Psoas muscle (tissue), 8 donors: Measurements from ENCODE around the gene GASK1A. TPM values are rescaled to one million over a fixed set of nuclear protein-coding genes. Genes with fewer than 3 reads are reported as not detected.
A peak's percentile ranks its signal among the peaks of the same experiment; 100 is the strongest.

Source experiments
- ATAC-seq, 4 donors: fragments of 200-7000 bp; cut with Tn5 transposase; one replicate each; pipeline ENCODE4 v1.9.1; 2020; ENCODE audit warnings: moderate library complexity in 3 of 4, mild to moderate bottlenecking in 2 of 4
- DNase-seq, 2 donors: peaks; one replicate each; pipeline ENCODE4 v3.0.0-alpha.2; 2020
- H3K27ac ChIP-seq: fragments of 200-600 bp; one replicate; pipeline ENCODE4 v1.8.0; 2022
- H3K27me3 ChIP-seq, 3 donors: fragments of 200-600 bp in 1 of 3; one replicate each; pipeline versions ENCODE4 v1.6.1 to v1.8.0; 2013 to 2022; ENCODE audit warnings: low read length in 2 of 3, mild to moderate bottlenecking in 2 of 3, moderate library complexity in 1 of 3; ENCODE audit not compliant: insufficient read depth in 3 of 3
- H3K36me3 ChIP-seq, 2 donors: fragments of 200-600 bp in 1 of 2; one replicate each; pipeline versions ENCODE4 v1.6.1 to v1.8.0; 2013 to 2022; ENCODE audit warnings: low read depth in 1 of 2, mild to moderate bottlenecking in 1 of 2, moderate library complexity in 1 of 2; ENCODE audit not compliant: insufficient read depth in 1 of 2
- H3K4me1 ChIP-seq: fragments of 200-600 bp; one replicate; pipeline ENCODE4 v1.8.0; 2022
- H3K4me3 ChIP-seq: fragments of 200-600 bp; one replicate; pipeline ENCODE4 v1.8.0; 2022; ENCODE audit warnings: mild to moderate bottlenecking
- H3K9me3 ChIP-seq: fragments of 200-600 bp; one replicate; pipeline ENCODE4 v1.8.0; 2022
- WGBS, 3 donors: extraction: QIAGEN DNeasy Blood & Tissue Kit; methylation state at CpG; one replicate each; pipeline versions ENCODE4 v1.1.6 to v1.1.7; 2013; 5-methylcytosine and 5-hydroxymethylcytosine counted together
- intact Hi-C, 2 donors: fragments of 100-400 bp; cut with DNase I; formaldehyde crosslinking; loops; one replicate each; pipeline versions ENCODE4 v1.11.0 to v1.14.2; 2022
- polyA plus RNA-seq, 3 donors: library from polyadenylated mRNA; stranded (reverse); fragments of 200-250 nt; gene quantifications; one replicate each; pipeline ENCODE4 v1.2.3, GENCODE V29; 2013
- total RNA-seq, 4 donors: library from RNA; stranded (reverse); fragmentation: NEBNext Ultra II Directional in 2 of 4; extraction: Animal tissue kit (Norgen Biotek cat#: 25700) in 2 of 4; gene quantifications; one replicate each; pipeline versions ENCODE4 v1.2.1 to v1.2.4, GENCODE V29; 2021 to 2023
- TF ChIP-seq, protein P1 (sequence below): fragments of 200-600 bp; IDR thresholded peaks from one replicate; pipeline ENCODE4 v1.8.0; 2022; ENCODE audit warnings: antibody characterized with exemption
- donor health status: healthy with polysubstance abuse.
- donor health status: DM: no; HTN: no; CAD: no; lungs with moderate emphysema.
- donor health status: Bipolar disorder and iron deficiency.
- donor health status: healthy.
- donor health status: DM: yes; HTN: yes; CAD: no.
- donor health status: DM: no; HTN: no; CAD: no.
- donor health status: DM: no; HTN: no; CAD: no.
- donor health status: DM: yes; HTN: yes; CAD: no.

Gene GASK1A
- total and polyA plus RNA-seq, 7 donors, result 0.40 to 3.7 (median 1.5) TPM

GRCh38 chr3:42991341-42992315 is 12.5 kb downstream of the GASK1A start:
- TF ChIP-seq, protein P1, sequence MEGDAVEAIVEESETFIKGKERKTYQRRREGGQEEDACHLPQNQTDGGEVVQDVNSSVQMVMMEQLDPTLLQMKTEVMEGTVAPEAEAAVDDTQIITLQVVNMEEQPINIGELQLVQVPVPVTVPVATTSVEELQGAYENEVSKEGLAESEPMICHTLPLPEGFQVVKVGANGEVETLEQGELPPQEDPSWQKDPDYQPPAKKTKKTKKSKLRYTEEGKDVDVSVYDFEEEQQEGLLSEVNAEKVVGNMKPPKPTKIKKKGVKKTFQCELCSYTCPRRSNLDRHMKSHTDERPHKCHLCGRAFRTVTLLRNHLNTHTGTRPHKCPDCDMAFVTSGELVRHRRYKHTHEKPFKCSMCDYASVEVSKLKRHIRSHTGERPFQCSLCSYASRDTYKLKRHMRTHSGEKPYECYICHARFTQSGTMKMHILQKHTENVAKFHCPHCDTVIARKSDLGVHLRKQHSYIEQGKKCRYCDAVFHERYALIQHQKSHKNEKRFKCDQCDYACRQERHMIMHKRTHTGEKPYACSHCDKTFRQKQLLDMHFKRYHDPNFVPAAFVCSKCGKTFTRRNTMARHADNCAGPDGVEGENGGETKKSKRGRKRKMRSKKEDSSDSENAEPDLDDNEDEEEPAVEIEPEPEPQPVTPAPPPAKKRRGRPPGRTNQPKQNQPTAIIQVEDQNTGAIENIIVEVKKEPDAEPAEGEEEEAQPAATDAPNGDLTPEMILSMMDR, result no peak
- Histone ChIP-seq H3K4me3 (no peak overlapping the region), H3K36me3 (no peaks in the 10 kb centered on the region), H3K4me1 (peaks cover 4% of the 10 kb centered on the region), H3K27me3 (no peaks in the 10 kb centered on the region), H3K9me3 (no peaks in the 10 kb centered on the region), H3K27ac (no peak overlapping the region)
- intact Hi-C loops, result no loop called here
- DNase-seq (no peak), ATAC-seq (no peak)
- WGBS, 3 donors, result 64 to 77% (median 64%) methylated on average over 11 of the region's 11 CpGs

DNA sequence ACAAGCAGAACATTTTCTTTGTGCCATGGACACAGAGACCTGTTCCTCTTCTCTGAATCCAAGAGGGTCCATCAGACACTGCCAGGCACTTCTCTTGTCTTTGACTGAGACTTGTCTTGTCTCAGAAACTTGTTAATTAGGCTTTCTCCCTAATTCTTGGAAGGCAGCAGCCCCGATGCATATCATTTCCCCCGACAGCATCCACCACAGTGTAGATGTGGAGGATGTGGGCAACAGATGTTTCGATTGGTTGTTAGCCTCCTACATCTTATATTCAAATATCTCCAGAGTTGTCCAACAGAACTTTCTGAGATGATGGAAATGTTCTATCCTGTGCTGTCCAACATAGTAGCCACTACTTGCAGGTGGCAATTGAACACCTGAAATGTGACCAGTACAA is 15.5 kb downstream of the GASK1A start:
- no peaks in the 10 kb centered on the region for H3K9me3 ChIP-seq
- peaks cover 11% of the 10 kb centered on the region for H3K4me1 ChIP-seq
- H3K36me3 ChIP-seq, result no peaks in the 10 kb centered on the region
- intact Hi-C loops, result no loop called here
- no peak for DNase-seq
- H3K4me3 ChIP-seq, result no peak overlapping the region
- 93 to 98% (median 98%) methylated on average over 3 of the region's 3 CpGs for WGBS, 3 donors
- TF ChIP-seq, protein P1, result no peak
- ATAC-seq, result no peak
- H3K27me3 ChIP-seq, result no peaks in the 10 kb centered on the region
- no peak overlapping the region for H3K27ac ChIP-seq

DNA sequence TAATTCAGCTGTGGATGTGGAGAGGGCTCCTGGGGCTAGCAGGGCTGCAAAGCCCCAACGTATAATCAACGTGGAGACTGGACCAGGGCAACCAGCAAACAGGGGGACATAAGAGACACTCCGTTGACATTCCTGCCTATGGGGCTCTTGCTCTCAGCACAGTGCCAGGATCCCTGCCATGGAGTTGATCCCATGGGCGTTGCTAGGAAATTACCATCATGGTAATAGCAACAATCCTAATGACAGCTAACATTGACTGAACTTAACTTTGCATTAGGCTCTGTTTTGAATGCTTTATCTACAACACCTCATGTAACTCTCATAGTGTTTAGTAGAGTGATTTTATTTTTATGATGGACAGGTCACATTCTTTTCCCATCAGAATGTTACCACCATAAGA is 16.9 kb downstream of the GASK1A start:
- H3K4me3 ChIP-seq, result no peak overlapping the region
- no peak for ATAC-seq
- no peaks in the 10 kb centered on the region for H3K27me3 ChIP-seq
- no peaks in the 10 kb centered on the region for H3K9me3 ChIP-seq
- H3K27ac ChIP-seq, result peak overlapping the region; percentile 49
- H3K36me3 ChIP-seq, result no peaks in the 10 kb centered on the region
- TF ChIP-seq, protein P1, result no peak
- 59 to 83% (median 63%) methylated on average over 4 of the region's 4 CpGs for WGBS, 3 donors
- intact Hi-C loops, result no loop called here
- no peak for DNase-seq
- H3K4me1 ChIP-seq, result peaks cover 24% of the 10 kb centered on the region

- TF ChIP-seq, protein P1, result no peak
- 23 to 41% (median 23%) methylated on average over 2 of the region's 2 CpGs for WGBS, 3 donors
- Histone ChIP-seq H3K36me3 (no peaks in the 10 kb centered on the region), H3K4me3 (no peak overlapping the region), H3K27ac (peak overlapping the region; percentile 49), H3K4me1 (peaks cover 27% of the 10 kb centered on the region), H3K27me3 (no peaks in the 10 kb centered on the region), H3K9me3 (no peaks in the 10 kb centered on the region)
- ATAC-seq (peak; percentile 39 to 64 (median 62)), DNase-seq (peak; percentile 48 to 69)
- intact Hi-C loops, result no loop called here
Measured at GRCh38 chr3:42996633-42997075, 17.5 kb downstream of the GASK1A start.
